ENCODE data around the gene GALNT10. TPM values are rescaled to one million over a fixed set of nuclear protein-coding genes. Genes with fewer than 3 reads are reported as not detected.

GALNT10 gene
- total and polyA plus RNA-seq, 2 donors from 2014 or later = 13.0 to 44.3 TPM

DNA sequence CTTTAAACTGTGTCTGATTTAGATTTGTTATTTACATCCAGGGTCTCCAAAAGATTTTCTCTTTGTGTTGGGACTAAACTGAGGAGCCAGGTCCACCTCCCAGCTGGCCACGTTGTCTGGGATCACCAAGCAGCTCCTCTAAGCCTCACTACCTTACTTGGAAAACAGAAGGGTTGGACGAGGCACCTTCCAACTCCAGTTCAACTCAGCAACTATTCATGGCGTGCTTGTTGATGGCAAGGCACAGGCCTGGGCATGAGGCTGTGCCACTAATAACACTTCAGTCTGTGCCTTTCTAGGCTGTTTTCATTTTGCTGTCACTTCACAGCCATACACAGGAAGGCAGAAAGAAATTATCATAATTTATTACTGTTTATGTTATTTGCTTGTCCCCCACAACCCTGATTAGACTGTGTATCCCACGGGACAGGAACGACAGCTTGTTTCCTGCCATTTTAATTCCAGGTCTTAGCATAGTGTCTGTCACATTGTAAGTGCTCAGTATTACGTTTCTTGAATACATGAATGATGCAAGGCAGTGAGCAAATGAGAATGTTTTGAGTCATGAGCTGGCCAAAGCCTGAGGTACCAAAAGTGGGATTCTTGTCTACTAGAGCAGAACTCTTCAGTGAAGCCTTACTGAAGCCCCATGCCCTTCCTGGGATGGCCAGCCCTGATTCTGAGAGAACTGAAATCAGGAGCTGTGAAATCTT, 125.8 kb downstream of the GALNT10 start:
- H3K9me3 ChIP-seq (ENCODE audit: control insufficient read depth in 2 of 3, insufficient read depth in 1 of 3, low read length in 3 of 3) = no peaks in the 10 kb centered on the region
- no peak overlapping the region for H3K27ac ChIP-seq (ENCODE audit: low read depth in 2 of 2, low read length in 2 of 2)
- peaks cover 0 to 3% (median 3%) of the 10 kb centered on the region in 3 donors for H3K4me1 ChIP-seq (ENCODE audit: control insufficient read depth in 2 of 3, insufficient read depth in 2 of 3, low read depth in 1 of 3, low read length in 3 of 3)
- intact Hi-C loops (cut with DNase I) = no loop called here
- peak in 2 of 5 donors; percentile 34 to 69 for DNase-seq
- no peaks in the 10 kb centered on the region for H3K27me3 ChIP-seq (ENCODE audit: control insufficient read depth, insufficient read depth, low read length)
- no peak for FAIRE-seq
- TF ChIP-seq, protein P1, sequence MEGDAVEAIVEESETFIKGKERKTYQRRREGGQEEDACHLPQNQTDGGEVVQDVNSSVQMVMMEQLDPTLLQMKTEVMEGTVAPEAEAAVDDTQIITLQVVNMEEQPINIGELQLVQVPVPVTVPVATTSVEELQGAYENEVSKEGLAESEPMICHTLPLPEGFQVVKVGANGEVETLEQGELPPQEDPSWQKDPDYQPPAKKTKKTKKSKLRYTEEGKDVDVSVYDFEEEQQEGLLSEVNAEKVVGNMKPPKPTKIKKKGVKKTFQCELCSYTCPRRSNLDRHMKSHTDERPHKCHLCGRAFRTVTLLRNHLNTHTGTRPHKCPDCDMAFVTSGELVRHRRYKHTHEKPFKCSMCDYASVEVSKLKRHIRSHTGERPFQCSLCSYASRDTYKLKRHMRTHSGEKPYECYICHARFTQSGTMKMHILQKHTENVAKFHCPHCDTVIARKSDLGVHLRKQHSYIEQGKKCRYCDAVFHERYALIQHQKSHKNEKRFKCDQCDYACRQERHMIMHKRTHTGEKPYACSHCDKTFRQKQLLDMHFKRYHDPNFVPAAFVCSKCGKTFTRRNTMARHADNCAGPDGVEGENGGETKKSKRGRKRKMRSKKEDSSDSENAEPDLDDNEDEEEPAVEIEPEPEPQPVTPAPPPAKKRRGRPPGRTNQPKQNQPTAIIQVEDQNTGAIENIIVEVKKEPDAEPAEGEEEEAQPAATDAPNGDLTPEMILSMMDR (IDR thresholded peaks at IDR 0.05; ENCODE audit: borderline replicate concordance, extremely low read depth, insufficient read depth) = no peak
- H3K9ac ChIP-seq (ENCODE audit: low read length in 3 of 3) = no peak overlapping the region
- no peak overlapping the region for H3K4me3 ChIP-seq (ENCODE audit: low read length in 3 of 3)
- no peaks in the 10 kb centered on the region for H3K36me3 ChIP-seq (ENCODE audit: control insufficient read depth in 2 of 3, insufficient read depth in 3 of 3, low read length in 3 of 3)

DNA sequence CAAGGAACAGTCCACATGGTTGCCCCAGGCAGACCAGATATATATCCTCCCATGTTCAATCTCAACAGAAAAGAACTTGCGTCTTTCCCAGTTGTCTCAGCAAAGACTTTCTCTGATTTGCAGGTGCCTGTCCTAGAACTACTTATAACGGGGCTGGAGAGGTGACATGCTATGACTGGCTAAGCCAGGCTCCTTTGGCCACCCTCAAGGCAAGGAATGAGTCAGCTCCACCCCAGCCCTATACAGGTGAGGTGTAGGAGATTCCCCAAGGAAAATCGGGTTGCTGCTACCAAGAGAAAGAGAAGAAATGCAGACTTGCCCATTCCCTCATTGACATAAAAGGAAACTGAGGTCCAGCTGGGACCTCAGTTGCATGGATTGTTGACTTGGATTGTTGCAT, 127.4 kb downstream of the GALNT10 start:
- Histone ChIP-seq H3K9ac (ENCODE audit: low read length in 3 of 3) (no peak overlapping the region), H3K27me3 (ENCODE audit: control insufficient read depth, insufficient read depth, low read length) (no peaks in the 10 kb centered on the region), H3K27ac (ENCODE audit: low read depth in 2 of 2, low read length in 2 of 2) (no peak overlapping the region), H3K4me3 (ENCODE audit: low read length in 3 of 3) (no peak overlapping the region), H3K9me3 (ENCODE audit: control insufficient read depth in 2 of 3, insufficient read depth in 1 of 3, low read length in 3 of 3) (no peaks in the 10 kb centered on the region), H3K4me1 (ENCODE audit: control insufficient read depth in 2 of 3, insufficient read depth in 2 of 3, low read depth in 1 of 3, low read length in 3 of 3) (peaks cover 0 to 3% (median 3%) of the 10 kb centered on the region in 3 donors), H3K36me3 (ENCODE audit: control insufficient read depth in 2 of 3, insufficient read depth in 3 of 3, low read length in 3 of 3) (no peaks in the 10 kb centered on the region)
- DNase-seq (no peak), FAIRE-seq (no peak)
- intact Hi-C loops (cut with DNase I) = no loop called here
- TF ChIP-seq, protein P1 (IDR thresholded peaks at IDR 0.05; ENCODE audit: borderline replicate concordance, extremely low read depth, insufficient read depth) = no peak

DNA sequence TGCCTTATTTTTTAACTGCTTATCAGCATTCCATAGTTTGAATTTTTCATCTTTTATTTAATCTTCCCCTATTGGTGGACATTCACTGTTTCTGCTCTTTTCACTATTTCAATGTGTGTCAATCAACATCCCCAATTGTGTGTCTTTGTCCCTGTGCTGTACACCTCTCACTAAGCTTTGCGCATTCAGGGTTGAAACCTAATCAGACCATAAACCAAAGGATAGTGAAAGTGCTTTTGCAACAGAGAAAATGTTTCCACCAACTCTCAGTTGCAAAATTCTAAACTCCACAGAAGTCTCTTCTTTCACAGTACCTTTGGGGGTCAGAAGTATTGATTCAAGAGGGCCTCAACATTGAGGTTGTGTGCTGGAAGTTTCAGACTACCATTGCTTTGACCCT, 128.2 kb downstream of the GALNT10 start:
- H3K9me3 ChIP-seq (ENCODE audit: control insufficient read depth in 2 of 3, insufficient read depth in 1 of 3, low read length in 3 of 3) = no peaks in the 10 kb centered on the region
- H3K4me1 ChIP-seq (ENCODE audit: control insufficient read depth in 2 of 3, insufficient read depth in 2 of 3, low read depth in 1 of 3, low read length in 3 of 3) = peaks cover 0 to 3% (median 3%) of the 10 kb centered on the region in 3 donors
- H3K36me3 ChIP-seq (ENCODE audit: control insufficient read depth in 2 of 3, insufficient read depth in 3 of 3, low read length in 3 of 3) = no peaks in the 10 kb centered on the region
- H3K9ac ChIP-seq (ENCODE audit: low read length in 3 of 3) = no peak overlapping the region
- TF ChIP-seq, protein P1 (IDR thresholded peaks at IDR 0.05; ENCODE audit: borderline replicate concordance, extremely low read depth, insufficient read depth) = no peak
- H3K4me3 ChIP-seq (ENCODE audit: low read length in 3 of 3) = no peak overlapping the region
- no peaks in the 10 kb centered on the region for H3K27me3 ChIP-seq (ENCODE audit: control insufficient read depth, insufficient read depth, low read length)
- FAIRE-seq = no peak
- intact Hi-C loops (cut with DNase I) = no loop called here
- no peak overlapping the region for H3K27ac ChIP-seq (ENCODE audit: low read depth in 2 of 2, low read length in 2 of 2)
- DNase-seq = no peak
